IMR-90 (cell line): ENCODE measurements around the gene STAC2. TPM values are rescaled to one million over a fixed set of nuclear protein-coding genes. Genes with fewer than 3 reads are reported as not detected.

ENCODE experiments used
- ATAC-seq: fragments of 200-7000 bp; cut with Tn5 transposase; 2 replicates; pipeline ENCODE4 v1.9.1; 2020; ENCODE audit warnings: low read depth, mild to moderate bottlenecking, moderate library complexity
- BruUV-seq: library from RNA; stranded (reverse); fragments of 400-500 nt; replicated peaks from 2 replicates; lab custom pipeline; 2021; lab: Mats Ljungman, UMichigan
- CTCF ChIA-PET: fragments of 300-600 bp; formaldehyde crosslinking; extraction: SDS; loops from one replicate; lab custom pipeline; 2021; ENCODE audit warnings: antibody characterized with exemption; lab: Yijun Ruan, JAX
- POLR2A ChIA-PET: fragments of 300-600 bp; sonication (Branson Sonifier 250); formaldehyde crosslinking; loops from one replicate; lab custom pipeline; 2022; ENCODE audit warnings: antibody characterized with exemption; ENCODE audit not compliant: unreplicated experiment; lab: Charles Lee
- DNase-seq: peaks from one replicate; pipeline ENCODE4 v3.0.0; 2013
- H2AFZ ChIP-seq: replicated peaks from 2 replicates; pipeline ENCODE3; 2013; ENCODE audit warnings: low read length, mild to moderate bottlenecking; ENCODE audit not compliant: poor library complexity
- H2AK5ac ChIP-seq: 2 replicates; pipeline ENCODE4 v1.6.1; 2013; ENCODE audit warnings: low read depth, low read length, inconsistent platforms
- H2AK9ac ChIP-seq: replicated peaks from 2 replicates; pipeline ENCODE3; 2013; ENCODE audit warnings: mild to moderate bottlenecking, low read depth, low read length, moderate library complexity; ENCODE audit not compliant: poor library complexity
- H2BK120ac ChIP-seq: 2 replicates; pipeline ENCODE4 v1.6.1; 2013; ENCODE audit warnings: low read depth, low read length, inconsistent platforms
- H2BK15ac ChIP-seq: 3 replicates; pipeline ENCODE4 v1.6.1; 2013; ENCODE audit warnings: low read depth, low read length, inconsistent platforms
- H2BK20ac ChIP-seq: 2 replicates; pipeline ENCODE4 v1.6.1; 2013; ENCODE audit warnings: low read depth, mild to moderate bottlenecking, inconsistent platforms, low read length, moderate library complexity
- H2BK5ac ChIP-seq: 2 replicates; pipeline ENCODE4 v1.6.1; 2013; ENCODE audit warnings: mild to moderate bottlenecking, low read depth, low read length, inconsistent platforms; ENCODE audit not compliant: poor library complexity, severe bottlenecking
- H3K14ac ChIP-seq: replicated peaks from 2 replicates; pipeline ENCODE4 v1.6.1; 2013; ENCODE audit warnings: low read depth, low read length, inconsistent platforms
- H3K18ac ChIP-seq: 2 replicates; pipeline ENCODE4 v1.6.1; 2013; ENCODE audit warnings: low read depth, low read length, control low read depth
- H3K23ac ChIP-seq: 2 replicates; pipeline ENCODE4 v1.6.1; 2013; ENCODE audit warnings: low read depth, low read length, inconsistent platforms
- H3K27ac ChIP-seq: 2 replicates; pipeline ENCODE4 v1.5.1; 2013; ENCODE audit warnings: mild to moderate bottlenecking, control low read depth, low read length; ENCODE audit not compliant: insufficient read depth
- H3K27me3 ChIP-seq: 2 replicates; pipeline ENCODE4 v1.6.1; 2013; ENCODE audit warnings: low read length; ENCODE audit not compliant: control insufficient read depth, insufficient read depth
- H3K36me3 ChIP-seq: 2 replicates; pipeline ENCODE4 v1.6.1; 2013; ENCODE audit warnings: low read length, mixed read lengths; ENCODE audit not compliant: control insufficient read depth, insufficient read depth
- H3K4ac ChIP-seq: 2 replicates; pipeline ENCODE4 v1.6.1; 2013; ENCODE audit warnings: low read depth, low read length, inconsistent platforms
- H3K4me1 ChIP-seq: 2 replicates; pipeline ENCODE4 v1.6.1; 2013; ENCODE audit warnings: low read length, mixed read lengths; ENCODE audit not compliant: control insufficient read depth, insufficient read depth
- H3K4me2 ChIP-seq: 2 replicates; pipeline ENCODE4 v1.6.1; 2013; ENCODE audit warnings: low read depth, mild to moderate bottlenecking, control low read depth, low read length, moderate library complexity
- H3K4me3 ChIP-seq: 2 replicates; pipeline ENCODE4 v1.5.1; 2013; ENCODE audit warnings: low read depth, mild to moderate bottlenecking, control low read depth, low read length, moderate library complexity; ENCODE audit not compliant: insufficient read depth
- H3K56ac ChIP-seq: 2 replicates; pipeline ENCODE4 v1.6.1; 2013; ENCODE audit warnings: low read length, inconsistent platforms; ENCODE audit not compliant: insufficient read depth; ENCODE audit errors: extremely low read depth
- H3K79me1 ChIP-seq, 2 experiments: 2 replicates each; pipeline ENCODE4 v1.6.1; 2013; ENCODE audit warnings: low read length in 2 of 2, inconsistent platforms in 1 of 2, low read depth in 1 of 2
- H3K9ac ChIP-seq: 2 replicates; pipeline ENCODE4 v1.6.1; 2013; ENCODE audit warnings: low read depth, low read length, control low read depth
- H3K9me1 ChIP-seq: 2 replicates; pipeline ENCODE4 v1.6.1; 2013; ENCODE audit warnings: low read length, inconsistent platforms; ENCODE audit not compliant: insufficient read depth
- H3K9me3 ChIP-seq: 2 replicates; pipeline ENCODE4 v1.6.1; 2013; ENCODE audit warnings: low read length; ENCODE audit not compliant: control insufficient read depth, insufficient read depth
- H4K20me1 ChIP-seq: 2 replicates; pipeline ENCODE4 v1.6.1; 2013; ENCODE audit warnings: low read length, inconsistent platforms; ENCODE audit not compliant: insufficient read depth
- H4K5ac ChIP-seq: 2 replicates; pipeline ENCODE4 v1.6.1; 2013; ENCODE audit warnings: mild to moderate bottlenecking, low read depth, low read length, control low read depth
- H4K8ac ChIP-seq, 2 experiments: 2 replicates each; pipeline ENCODE4 v1.6.1; 2013; ENCODE audit warnings: low read depth in 2 of 2, low read length in 2 of 2, control low read depth in 1 of 2, inconsistent platforms in 1 of 2
- H4K91ac ChIP-seq: 2 replicates; pipeline ENCODE4 v1.6.1; 2013; ENCODE audit warnings: low read depth, low read length, inconsistent platforms; ENCODE audit not compliant: insufficient read depth
- BHLHE40 ChIP-seq: fragments of 150-350 bp; IDR thresholded peaks from 2 replicates; pipeline ENCODE4 v1.6.1; 2016; ENCODE audit warnings: mild to moderate bottlenecking, low read depth, low read length
- CEBPB ChIP-seq: IDR thresholded peaks from 2 replicates; pipeline ENCODE4 v1.6.1; 2012; ENCODE audit warnings: low read depth, low read length, improper control_type of control experiment
- CTCF ChIP-seq: conservative IDR thresholded peaks from 2 replicates; pipeline ENCODE4 v1.5.1; 2012; ENCODE audit warnings: mild to moderate bottlenecking, low read depth, low read length, improper control_type of control experiment
- FOS ChIP-seq: fragments of 150-350 bp; IDR thresholded peaks from 2 replicates; pipeline ENCODE4 v1.6.1; 2016; ENCODE audit warnings: low read depth, low read length
- RAD21 ChIP-seq: IDR thresholded peaks from 2 replicates; pipeline ENCODE4 v1.6.1; 2012; ENCODE audit warnings: low read length, improper control_type of control experiment
- SMC3 ChIP-seq: fragments of 150-350 bp; IDR thresholded peaks from 2 replicates; pipeline ENCODE4 v1.6.1; 2016; ENCODE audit warnings: low read depth, mild to moderate bottlenecking, antibody characterized with exemption, low read length, moderate library complexity
- WGBS, 2 experiments: methylation state at CpG; one replicate each; pipeline versions ENCODE4 v1.1.5 to v1.1.7; 2013; ENCODE audit warnings: missing lambda C conversion rate in 2 of 2; ENCODE audit not compliant: insufficient read length in 1 of 2; ENCODE audit errors: extremely low coverage in 2 of 2; 5-methylcytosine and 5-hydroxymethylcytosine counted together
- dilution Hi-C: fragments of 300-500 bp; cut with HindIII; formaldehyde crosslinking; loops from one replicate; pipeline ENCODE4 v1.14.3; 2018; ENCODE audit warnings: low sequenced_read_pairs; ENCODE audit not compliant: unreplicated experiment
- in situ Hi-C: fragments of 300-500 bp; cut with MboI; formaldehyde crosslinking; loops from 3 replicates; pipeline ENCODE4 v1.14.3; 2019; ENCODE audit warnings: low sequenced_read_pairs, inconsistent platforms, mixed read lengths
- intact Hi-C: fragments of 100-400 bp; cut with micrococcal nuclease; formaldehyde crosslinking; loops from 2 replicates; pipeline ENCODE4 v1.10.0; 2022
- polyA plus RNA-seq, 3 experiments: library from polyadenylated mRNA; depleted of rRNA; stranded (reverse); fragments of >200 nt; gene quantifications; 2 replicates each; pipeline ENCODE4 v1.2.3, GENCODE V29; 2012; ENCODE audit warnings: low replicate concordance in 1 of 3
- total RNA-seq: library from RNA; depleted of rRNA; stranded (reverse); fragments of >200 nt; gene quantifications from 2 replicates; pipeline ENCODE4 v1.2.3, GENCODE V29; 2012

STAC2 gene
- total and polyA plus RNA-seq, 2 of the 4 experiments (the other 2 are of a cell fraction), result 0.02 TPM; not detected in 1

DNA sequence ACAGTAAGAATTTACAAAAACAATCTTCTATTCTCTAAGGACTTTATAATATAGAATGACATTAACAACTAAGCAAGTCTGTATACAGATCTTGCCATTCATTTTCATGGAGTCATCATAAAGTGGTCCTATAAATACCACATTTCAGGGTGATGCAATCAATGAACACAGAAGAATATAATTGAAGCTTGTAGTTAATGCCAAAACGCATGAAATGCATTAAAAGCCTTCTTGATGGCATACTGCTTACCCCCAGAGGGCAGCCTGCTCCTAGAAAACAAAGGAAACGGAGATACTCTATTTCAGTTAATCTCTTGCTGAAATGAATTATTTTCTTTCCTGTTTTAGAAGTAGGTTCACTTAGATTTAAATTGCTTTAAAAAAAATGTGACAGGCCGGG, 45.2 kb upstream of the STAC2 start:
- in situ Hi-C loops, result loop anchor here (10.0 kb wide), 1 partner anchor 134 kb away; the partner anchor contains the start of gene FBXL20
- no peak overlapping the region for H3K4me2 ChIP-seq
- dilution Hi-C loops, result no loop called here
- TF ChIP-seq BHLHE40 (no peak), CEBPB (peak; percentile 94), SMC3 (peak; percentile 64), RAD21 (peak; percentile 80), CTCF (peak; percentile 69), FOS (no peak)
- H2BK5ac ChIP-seq, result no peak overlapping the region
- H3K4me3 ChIP-seq, result no peak overlapping the region
- ATAC-seq (peak; percentile 85), DNase-seq (peak; percentile 81)
- no peak overlapping the region for H3K4ac ChIP-seq
- H3K9ac ChIP-seq, result no peak overlapping the region
- no TSS peak for BruUV-seq
- H2AFZ ChIP-seq, result no peak overlapping the region
- no peak overlapping the region for H2AK9ac ChIP-seq
- H4K20me1 ChIP-seq, result no peaks in the 10 kb centered on the region
- no peak overlapping the region for H3K14ac ChIP-seq
- ChIA-PET POLR2A (no interaction called here), CTCF (interaction anchor here (0.6 to 1.1 kb wide), 4 partner anchors 8 to 81 kb away, joined by 3 to 6 read pairs (median 4); no protein-coding TSS in a partner anchor)
- no peak overlapping the region for H2BK120ac ChIP-seq
- peaks cover 21% of the 10 kb centered on the region for H3K36me3 ChIP-seq
- 100% methylated on average over 1 of the region's 3 CpGs; no CpG with 5 or more reads in 1 of the 2 experiments for WGBS, 2 experiments
- H4K8ac ChIP-seq, result no peak overlapping the region
- H2BK20ac ChIP-seq, result no peak overlapping the region
- no peak overlapping the region for H4K5ac ChIP-seq
- no peak overlapping the region for H3K27ac ChIP-seq
- H4K91ac ChIP-seq, result no peak overlapping the region
- no peaks in the 10 kb centered on the region for H3K9me3 ChIP-seq
- H3K79me1 ChIP-seq, result no peaks in the 10 kb centered on the region
- no peaks in the 10 kb centered on the region for H3K4me1 ChIP-seq
- no peak overlapping the region for H3K56ac ChIP-seq
- H3K18ac ChIP-seq, result no peak overlapping the region
- H2BK15ac ChIP-seq, result no peak overlapping the region
- no peak overlapping the region for H2AK5ac ChIP-seq
- no peaks in the 10 kb centered on the region for H3K27me3 ChIP-seq
- H3K9me1 ChIP-seq, result no peaks in the 10 kb centered on the region
- no peak overlapping the region for H3K23ac ChIP-seq
- intact Hi-C loops, result loop anchor here (1.0 to 10.0 kb wide), 4 partner anchors 51 to 216 kb away; partner anchors contain the start of genes CDK12 and FBXL20
